HL-60 (cell line): Measurements from ENCODE around the gene MYH14.

Experiments used
- DNase-seq, 2 experiments: peaks; one replicate each; pipeline ENCODE4 v3.0.0-alpha.2; 2010 to 2020; ENCODE audit warnings: low read depth in 1 of 2, low spot score in 1 of 2
- H3K27ac ChIP-seq: fragments of 250-450 bp; sonication (Bioruptor Pico); replicated peaks from 2 replicates; pipeline ENCODE4 v1.5.1; 2020; ENCODE audit warnings: mild to moderate bottlenecking, moderate library complexity
- H3K27me3 ChIP-seq: fragments of 250-450 bp; sonication (Bioruptor Pico); 2 replicates; pipeline ENCODE4 v1.5.1; 2021; ENCODE audit warnings: mild to moderate bottlenecking, moderate library complexity; ENCODE audit not compliant: insufficient read depth, poor library complexity, severe bottlenecking
- H3K4me3 ChIP-seq: replicated peaks from 2 replicates; pipeline ENCODE4 v1.5.1; 2011; ENCODE audit warnings: mild to moderate bottlenecking, control low read depth, low read length; ENCODE audit not compliant: insufficient read depth
- CTCF ChIP-seq: IDR thresholded peaks from one replicate; pipeline ENCODE4 v1.5.1; 2011; ENCODE audit warnings: low read length, control low read depth, inconsistent platforms; ENCODE audit not compliant: insufficient read depth
- GABPA ChIP-seq: IDR thresholded peaks from 2 replicates; pipeline ENCODE4 v1.6.1; 2012; ENCODE audit warnings: low read depth
- POLR2AphosphoS5 ChIP-seq: IDR thresholded peaks from 2 replicates; pipeline ENCODE4 v1.6.1; 2012; ENCODE audit warnings: low read depth
- SPI1 ChIP-seq: IDR thresholded peaks from 2 replicates; pipeline ENCODE4 v1.6.1; 2012; ENCODE audit warnings: low read depth, mild to moderate bottlenecking, borderline replicate concordance
- TF ChIP-seq, protein P1 (sequence below): IDR thresholded peaks from 2 replicates; pipeline ENCODE4 v1.6.1; 2012; ENCODE audit warnings: low read depth; ENCODE audit not compliant: insufficient replicate concordance

The MYH14 gene

GRCh38 chr19:50264483-50265186 lies 61.2 kb downstream of the MYH14 start:
- Histone ChIP-seq H3K27me3 (no peaks in the 10 kb centered on the region), H3K4me3 (no peak overlapping the region), H3K27ac (no peak overlapping the region)
- no peak for DNase-seq
- TF ChIP-seq SPI1 = no peak
- TF ChIP-seq GABPA = no peak
- TF ChIP-seq, protein P1, sequence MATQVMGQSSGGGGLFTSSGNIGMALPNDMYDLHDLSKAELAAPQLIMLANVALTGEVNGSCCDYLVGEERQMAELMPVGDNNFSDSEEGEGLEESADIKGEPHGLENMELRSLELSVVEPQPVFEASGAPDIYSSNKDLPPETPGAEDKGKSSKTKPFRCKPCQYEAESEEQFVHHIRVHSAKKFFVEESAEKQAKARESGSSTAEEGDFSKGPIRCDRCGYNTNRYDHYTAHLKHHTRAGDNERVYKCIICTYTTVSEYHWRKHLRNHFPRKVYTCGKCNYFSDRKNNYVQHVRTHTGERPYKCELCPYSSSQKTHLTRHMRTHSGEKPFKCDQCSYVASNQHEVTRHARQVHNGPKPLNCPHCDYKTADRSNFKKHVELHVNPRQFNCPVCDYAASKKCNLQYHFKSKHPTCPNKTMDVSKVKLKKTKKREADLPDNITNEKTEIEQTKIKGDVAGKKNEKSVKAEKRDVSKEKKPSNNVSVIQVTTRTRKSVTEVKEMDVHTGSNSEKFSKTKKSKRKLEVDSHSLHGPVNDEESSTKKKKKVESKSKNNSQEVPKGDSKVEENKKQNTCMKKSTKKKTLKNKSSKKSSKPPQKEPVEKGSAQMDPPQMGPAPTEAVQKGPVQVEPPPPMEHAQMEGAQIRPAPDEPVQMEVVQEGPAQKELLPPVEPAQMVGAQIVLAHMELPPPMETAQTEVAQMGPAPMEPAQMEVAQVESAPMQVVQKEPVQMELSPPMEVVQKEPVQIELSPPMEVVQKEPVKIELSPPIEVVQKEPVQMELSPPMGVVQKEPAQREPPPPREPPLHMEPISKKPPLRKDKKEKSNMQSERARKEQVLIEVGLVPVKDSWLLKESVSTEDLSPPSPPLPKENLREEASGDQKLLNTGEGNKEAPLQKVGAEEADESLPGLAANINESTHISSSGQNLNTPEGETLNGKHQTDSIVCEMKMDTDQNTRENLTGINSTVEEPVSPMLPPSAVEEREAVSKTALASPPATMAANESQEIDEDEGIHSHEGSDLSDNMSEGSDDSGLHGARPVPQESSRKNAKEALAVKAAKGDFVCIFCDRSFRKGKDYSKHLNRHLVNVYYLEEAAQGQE = no peak
- TF ChIP-seq POLR2AphosphoS5 = no peak
- TF ChIP-seq CTCF = no peak

DNA sequence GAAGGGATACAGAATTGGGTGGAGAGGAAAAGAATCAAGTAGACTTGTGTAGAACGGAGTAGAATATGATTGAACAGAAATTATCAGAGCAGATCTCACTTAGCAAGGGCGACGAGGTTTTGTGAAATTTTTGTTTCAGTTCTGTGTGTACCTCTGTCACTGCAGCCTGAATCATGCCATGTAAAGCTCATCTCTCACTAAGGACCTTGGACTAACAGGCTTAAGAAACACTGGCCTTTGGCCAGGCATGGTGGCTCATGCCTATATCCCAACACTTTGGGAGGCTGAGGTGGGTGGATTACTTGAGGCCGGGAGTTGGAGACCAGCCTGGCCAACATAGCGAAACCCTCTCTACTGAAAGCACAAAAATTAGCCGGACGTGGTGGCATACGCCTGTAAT lies 62.6 kb downstream of the MYH14 start:
- TF ChIP-seq CTCF = no peak
- TF ChIP-seq POLR2AphosphoS5 = no peak
- TF ChIP-seq SPI1 = no peak
- TF ChIP-seq, protein P1 = no peak
- TF ChIP-seq GABPA = no peak
- no peak for DNase-seq
- no peaks in the 10 kb centered on the region for H3K27me3 ChIP-seq

DNA sequence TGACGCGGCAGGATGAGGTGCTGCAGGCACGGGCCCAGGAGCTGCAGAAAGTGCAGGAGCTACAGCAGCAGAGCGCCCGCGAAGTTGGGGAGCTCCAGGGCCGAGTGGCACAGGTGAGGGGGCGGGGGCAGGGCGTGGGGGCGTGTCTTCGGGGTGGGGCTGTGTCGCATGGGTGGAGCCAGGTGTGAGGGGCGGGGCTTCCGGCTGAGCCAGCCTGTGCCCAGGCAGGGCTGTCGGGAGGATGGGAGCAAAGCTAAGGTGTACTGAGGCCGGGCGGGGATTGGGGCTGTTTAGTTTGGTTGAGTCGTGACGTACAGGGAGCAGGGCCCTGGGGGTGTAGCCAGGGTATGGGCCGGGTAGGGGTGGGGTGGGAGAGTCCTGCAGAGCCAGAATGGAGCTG lies 63.5 kb downstream of the MYH14 start:
- no peak for DNase-seq
- no peak overlapping the region for H3K27ac ChIP-seq
- TF ChIP-seq POLR2AphosphoS5 = no peak
- TF ChIP-seq, protein P1 = no peak
- TF ChIP-seq SPI1 = no peak
- no peak for TF ChIP-seq CTCF
- no peak for TF ChIP-seq GABPA

More for the DNA sequence above, 62.6 kb downstream of the MYH14 start:
- H3K4me3 ChIP-seq = no peak overlapping the region
- H3K27ac ChIP-seq = no peak overlapping the region

More for the DNA sequence above, 63.5 kb downstream of the MYH14 start:
- H3K27me3 ChIP-seq = no peaks in the 10 kb centered on the region
- no peak overlapping the region for H3K4me3 ChIP-seq
